Heart left ventricle (tissue), 13 donors: ENCODE data around the gene WDR86.

ENCODE experiments used
- CTCF ChIP-seq, 12 donors: fragments of 200-600 bp; sonication (generic) in 4 of 12; IDR thresholded peaks; one replicate each; pipeline versions ENCODE4 v1.5.0 to v1.8.0; 2018 to 2022; ENCODE audit warnings: antibody characterized with exemption in 12 of 12, mild to moderate bottlenecking in 5 of 12
- POLR2A ChIP-seq, 2 donors: fragments of 450-650 bp; IDR thresholded peaks; one replicate each; pipeline ENCODE4 v1.6.1; 2017; ENCODE audit warnings: antibody characterized with exemption in 2 of 2, mild to moderate bottlenecking in 2 of 2, moderate library complexity in 2 of 2
- donor health status: ischemic (EF 13 %, LVEDD 7.1; RV severe dilation, severe dysfunction).
- donor health status: DM: no; HTN: yes; CAD: no.
- donor health status: DM: no; HTN: no; CAD: no.
- donor health status: ischemic (EF 25% LVEDD 6.9; RV normal size, moderate dysfunction).
- donor health status: ischemic (EF 25% LVEDD 5.7; RV mildly dilated, moderate dysfunction).
- donor health status: ischemic (EF 35%, LVEDD 5.7; RV mildly dilated, moderate dysfunction).
- donor health status: nonischemic (EF 11% LVEDD 7.7; RV severe dilation, severe dysfunction).
- donor health status: DM: yes; HTN: yes; CAD: no.
- donor health status: PGD.
- donor health status: ischemic (EF 29% LVEDD 5.4; RV normal size, mild dysfunction).
- donor health status: nonischemic (EF 23%, LVEDD 6.1; RV moderate dilation, normal function).

GRCh38 chr7:151416112-151416940 lies 6.5 kb upstream of the WDR86 start:
- TF ChIP-seq CTCF (IDR thresholded peaks at IDR 0.05) (no peak), POLR2A (IDR thresholded peaks at IDR 0.05) (no peak)
